ENCODE measurements around the gene KLK11. TPM values are rescaled to one million over a fixed set of nuclear protein-coding genes. Genes with fewer than 3 reads are reported as not detected.

KLK11 gene
- total and polyA plus RNA-seq, 10 of the 15 experiments (the other 5 are each of a cell fraction or from before 2014, with no cell fraction given): not detected

GRCh38 chr19:50979758-50980157, 46.7 kb downstream of the KLK11 start (continued):
- TF ChIP-seq RAD21 (IDR thresholded peaks at IDR 0.05; ENCODE audit: insufficient read depth, low read depth, low read length): no peak
- no peak for TF ChIP-seq ZBED1 (IDR thresholded peaks at IDR 0.05; ENCODE audit: borderline replicate concordance)
- no peak for TF ChIP-seq BCLAF1 (IDR thresholded peaks at IDR 0.05)
- TF ChIP-seq CUX1 (IDR thresholded peaks at IDR 0.05; ENCODE audit: insufficient replicate concordance, low read depth, low read length): no peak
- no peak for TF ChIP-seq E4F1 (IDR thresholded peaks at IDR 0.05; ENCODE audit: borderline replicate concordance, partially characterized antibody)
